Measurements from ENCODE around the gene DNAH14.

The DNAH14 gene

GRCh38 chr1:225434046-225434445, 504.6 kb downstream of the DNAH14 start:
- Histone ChIP-seq H3K36me3 (replicated peaks; ENCODE audit: insufficient read depth, low read length) (no peaks in the 10 kb centered on the region), H3K27me3 (replicated peaks; ENCODE audit: insufficient read depth, low read length) (no peaks in the 10 kb centered on the region), H4K20me1 (ENCODE audit: insufficient read depth, low read length) (no peaks in the 10 kb centered on the region), H3K9me2 (replicated peaks; ENCODE audit: insufficient read depth, low read length) (no peaks in the 10 kb centered on the region), H3K27ac (ENCODE audit: low read length) (no peak overlapping the region), H3K9ac (ENCODE audit: low read length) (no peak overlapping the region), H3K4me2 (ENCODE audit: low read depth, low read length) (no peak overlapping the region), H3K9me3 (replicated peaks; ENCODE audit: insufficient read depth, low read length) (no peaks in the 10 kb centered on the region), H3K79me2 (ENCODE audit: low read length) (no peaks in the 10 kb centered on the region), H3K4me3 (ENCODE audit: low read length) (no peak overlapping the region), H3F3A (ENCODE audit: insufficient read depth, low read length) (peaks cover 8% of the 10 kb centered on the region), H3K4me1 (ENCODE audit: low read length) (peaks cover 4% of the 10 kb centered on the region), H2AFZ (ENCODE audit: low read length) (no peak overlapping the region)
- TF ChIP-seq EZH2phosphoT487 (IDR thresholded peaks at IDR 0.05; ENCODE audit: low read length) (no peak), CTCF (IDR thresholded peaks at IDR 0.05; ENCODE audit: low read length) (no peak), EZH2 (optimal IDR thresholded peaks at IDR 0.05; ENCODE audit: low read depth, low read length) (no peak)
- no peak for DNase-seq

- no peaks in the 10 kb centered on the region for H3K9me3 ChIP-seq (replicated peaks; ENCODE audit: insufficient read depth, low read length)
- H3K4me2 ChIP-seq (ENCODE audit: low read depth, low read length) = no peak overlapping the region
- no peak overlapping the region for H3K27ac ChIP-seq (ENCODE audit: low read length)
- H3K4me3 ChIP-seq (ENCODE audit: low read length) = no peak overlapping the region
- H3F3A ChIP-seq (ENCODE audit: insufficient read depth, low read length) = 0 out of 2 replicates have a peak, but pooled peaks cover 2% of the 10 kb centered on the region
- H2AFZ ChIP-seq (ENCODE audit: low read length) = no peak overlapping the region
- H3K4me1 ChIP-seq (ENCODE audit: low read length) = no peaks in the 10 kb centered on the region; the same call in 1 of the 2 replicates
- no peaks in the 10 kb centered on the region for H3K36me3 ChIP-seq (replicated peaks; ENCODE audit: insufficient read depth, low read length)
- no peak for DNase-seq
- no peaks in the 10 kb centered on the region for H3K27me3 ChIP-seq (replicated peaks; ENCODE audit: insufficient read depth, low read length)
- no peaks in the 10 kb centered on the region for H3K79me2 ChIP-seq (ENCODE audit: low read length)
- no peak for TF ChIP-seq CTCF (IDR thresholded peaks at IDR 0.05; ENCODE audit: low read length)
- H3K9me2 ChIP-seq (replicated peaks; ENCODE audit: insufficient read depth, low read length) = no peaks in the 10 kb centered on the region
- no peaks in the 10 kb centered on the region for H4K20me1 ChIP-seq (ENCODE audit: insufficient read depth, low read length)
- H3K9ac ChIP-seq (ENCODE audit: low read length) = no peak overlapping the region
Observed at GRCh38 chr1:225435076-225435475, 505.6 kb downstream of the DNAH14 start.

- H3F3A ChIP-seq (ENCODE audit: insufficient read depth, low read length) = no peaks in the 10 kb centered on the region
- H3K27me3 ChIP-seq (replicated peaks; ENCODE audit: insufficient read depth, low read length) = no peaks in the 10 kb centered on the region
- no peak overlapping the region for H3K9ac ChIP-seq (ENCODE audit: low read length)
- H4K20me1 ChIP-seq (ENCODE audit: insufficient read depth, low read length) = no peaks in the 10 kb centered on the region
- H3K4me1 ChIP-seq (ENCODE audit: low read length) = no peaks in the 10 kb centered on the region
- H3K9me3 ChIP-seq (replicated peaks; ENCODE audit: insufficient read depth, low read length) = no peaks in the 10 kb centered on the region
- no peaks in the 10 kb centered on the region for H3K79me2 ChIP-seq (ENCODE audit: low read length)
- no peak for TF ChIP-seq EZH2phosphoT487 (IDR thresholded peaks at IDR 0.05; ENCODE audit: low read length)
- TF ChIP-seq CTCF (IDR thresholded peaks at IDR 0.05; ENCODE audit: low read length) = no peak
- TF ChIP-seq EZH2 (optimal IDR thresholded peaks at IDR 0.05; ENCODE audit: low read depth, low read length) = no peak
- no peak overlapping the region for H3K4me3 ChIP-seq (ENCODE audit: low read length)
- no peaks in the 10 kb centered on the region for H3K9me2 ChIP-seq (replicated peaks; ENCODE audit: insufficient read depth, low read length)
- no peak overlapping the region for H2AFZ ChIP-seq (ENCODE audit: low read length)
- no peak for DNase-seq
- no peak overlapping the region for H3K27ac ChIP-seq (ENCODE audit: low read length)
- H3K4me2 ChIP-seq (ENCODE audit: low read depth, low read length) = no peak overlapping the region
- no peaks in the 10 kb centered on the region for H3K36me3 ChIP-seq (replicated peaks; ENCODE audit: insufficient read depth, low read length)
Observed at GRCh38 chr1:225435487-225435886, 506.0 kb downstream of the DNAH14 start.

Measured in MM.1S (cell line).